Erythroblast (primary cell): Measurements from ENCODE around the gene QPRT.
"Not testable (repeated sequence)": the region's sequence is repeated elsewhere in the genome, so short reads cannot be mapped to it uniquely, and the experiment has no call there.

Source experiments
- DNase-seq, 2 experiments: peaks; one replicate each; lab custom pipeline; 2025; lab: John Stamatoyannopoulos, UW
- GATA1 ChIP-seq: IDR thresholded peaks from 2 replicates; pipeline ENCODE4 v1.6.1; 2011; ENCODE audit warnings: low read depth, mild to moderate bottlenecking, control low read depth, low read length, moderate library complexity
- POLR2A ChIP-seq: IDR thresholded peaks from 2 replicates; pipeline ENCODE4 v1.6.1; 2011; ENCODE audit warnings: mild to moderate bottlenecking, low read length

The QPRT gene

GRCh38 chr16:29674188-29674587 is 4.8 kb upstream of the QPRT start:
- no peak for TF ChIP-seq POLR2A
- DNase-seq: no peak

- TF ChIP-seq GATA1 (no peak), POLR2A (no peak)
- DNase-seq: no peak
Measured at GRCh38 chr16:29675811-29676643, 3.0 kb upstream of the QPRT start.

DNA sequence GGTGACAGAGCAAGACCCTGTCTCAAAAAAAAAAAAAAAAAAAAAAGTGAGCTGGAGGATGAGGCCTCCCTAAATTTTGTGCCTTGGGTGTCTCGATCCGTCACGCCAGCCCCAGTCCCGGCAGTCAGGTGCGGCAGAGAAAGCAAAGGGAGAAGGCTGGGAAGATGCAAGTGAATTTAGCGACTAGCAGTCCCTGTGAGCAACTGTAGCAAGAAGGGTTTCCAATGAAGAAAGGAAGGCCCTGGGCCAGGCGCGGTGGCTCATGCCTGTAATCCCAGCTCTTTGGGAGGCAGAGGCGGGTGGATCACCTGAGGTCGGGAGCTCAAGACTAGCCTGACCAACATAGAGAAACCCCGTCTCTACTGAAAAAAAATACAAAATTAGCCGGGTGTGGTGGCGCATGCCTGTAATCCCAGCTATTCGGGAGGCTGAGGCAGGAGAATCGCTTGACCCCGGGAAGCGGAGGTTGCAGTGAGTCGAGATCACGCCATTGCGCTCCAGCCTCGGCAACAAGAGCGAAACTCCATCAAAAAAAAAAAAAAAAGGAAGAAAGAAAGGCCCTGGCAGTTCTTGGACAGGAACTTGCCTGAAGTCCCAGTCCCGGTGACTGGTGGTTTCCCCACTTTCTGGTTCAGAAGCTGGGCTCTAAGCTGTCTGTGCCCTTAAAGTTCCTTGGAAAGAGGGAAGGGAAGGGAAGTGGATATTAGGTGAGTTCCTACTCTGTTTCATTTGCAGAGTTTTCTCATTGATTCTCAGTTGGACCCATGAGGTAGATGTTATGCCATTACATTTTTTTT is 1.8 kb upstream of the QPRT start:
- no peak for DNase-seq

DNA sequence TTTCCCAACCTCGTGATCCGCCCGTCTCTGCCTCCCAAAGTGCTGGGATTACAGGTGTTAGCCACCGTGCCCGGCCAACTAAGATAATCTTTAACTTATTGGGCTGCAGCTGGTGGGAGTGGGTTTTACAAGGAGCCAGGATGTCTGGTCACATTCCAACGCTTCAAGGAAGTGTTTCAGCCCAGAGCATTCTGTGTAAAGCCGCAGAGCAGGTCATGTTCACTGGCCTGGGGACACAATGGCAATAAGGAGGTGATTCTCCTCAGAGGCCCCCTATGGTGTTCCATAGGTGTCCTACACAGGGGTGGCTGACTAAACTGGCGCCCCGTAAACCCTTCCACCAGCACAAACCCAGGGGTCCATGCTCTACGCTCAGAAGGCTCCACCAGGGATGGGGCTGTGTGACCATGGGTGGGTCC is 1.2 kb downstream of the QPRT start:
- no peak for DNase-seq
- TF ChIP-seq GATA1 (no peak), POLR2A (no peak)

More for the DNA sequence above, 1.8 kb upstream of the QPRT start:
- TF ChIP-seq POLR2A (no peak), GATA1 (no peak)

DNA sequence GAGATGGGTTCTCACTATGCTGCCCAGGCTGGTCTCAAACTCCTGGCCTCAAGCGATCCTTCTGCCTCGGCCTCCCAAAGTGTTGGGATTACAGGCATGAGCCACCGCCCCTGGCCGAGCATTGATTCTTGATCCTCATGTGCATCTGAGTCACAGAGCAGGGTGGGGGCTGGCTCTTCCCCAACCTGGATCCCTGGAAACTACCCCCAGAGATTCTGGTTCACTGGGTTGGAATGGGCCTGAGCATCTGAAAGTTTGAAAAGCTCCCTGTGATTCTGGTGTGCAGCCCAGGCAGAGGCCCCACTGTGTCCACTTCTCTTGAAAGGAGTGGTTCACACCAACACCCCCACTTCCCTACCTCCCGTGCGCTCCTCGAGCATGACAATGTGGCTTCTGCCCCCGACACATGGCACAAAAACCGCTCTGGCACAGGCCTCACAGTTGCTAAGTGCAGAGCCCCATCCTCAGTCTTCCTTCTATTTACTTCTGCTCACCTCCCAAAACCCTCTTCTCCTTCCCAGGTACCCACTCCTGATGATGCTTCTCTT is 4.6 kb downstream of the QPRT start:
- TF ChIP-seq GATA1 (no peak), POLR2A (no peak)
- DNase-seq: no peak

DNA sequence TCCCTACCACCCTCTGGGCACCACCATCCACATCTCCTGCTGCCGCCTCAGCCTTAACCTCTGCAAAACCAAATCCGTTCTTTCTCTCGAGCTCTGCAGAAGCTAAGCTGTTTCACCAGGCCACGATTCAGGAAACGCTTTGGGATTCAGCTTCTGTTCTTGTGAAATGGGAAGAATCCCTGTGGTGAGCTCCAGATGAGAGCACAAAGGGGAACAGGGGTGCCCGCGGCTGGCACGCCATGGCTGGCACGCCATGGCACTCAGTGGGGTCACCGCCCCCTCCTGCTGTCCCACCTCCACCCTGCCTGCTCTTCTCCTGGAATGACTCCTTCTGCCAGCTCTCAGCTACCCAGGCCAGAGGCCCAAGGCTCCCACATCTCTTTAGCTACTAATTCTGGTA is 5.7 kb downstream of the QPRT start:
- DNase-seq: no peak
- TF ChIP-seq POLR2A: no peak
- no peak for TF ChIP-seq GATA1

DNA sequence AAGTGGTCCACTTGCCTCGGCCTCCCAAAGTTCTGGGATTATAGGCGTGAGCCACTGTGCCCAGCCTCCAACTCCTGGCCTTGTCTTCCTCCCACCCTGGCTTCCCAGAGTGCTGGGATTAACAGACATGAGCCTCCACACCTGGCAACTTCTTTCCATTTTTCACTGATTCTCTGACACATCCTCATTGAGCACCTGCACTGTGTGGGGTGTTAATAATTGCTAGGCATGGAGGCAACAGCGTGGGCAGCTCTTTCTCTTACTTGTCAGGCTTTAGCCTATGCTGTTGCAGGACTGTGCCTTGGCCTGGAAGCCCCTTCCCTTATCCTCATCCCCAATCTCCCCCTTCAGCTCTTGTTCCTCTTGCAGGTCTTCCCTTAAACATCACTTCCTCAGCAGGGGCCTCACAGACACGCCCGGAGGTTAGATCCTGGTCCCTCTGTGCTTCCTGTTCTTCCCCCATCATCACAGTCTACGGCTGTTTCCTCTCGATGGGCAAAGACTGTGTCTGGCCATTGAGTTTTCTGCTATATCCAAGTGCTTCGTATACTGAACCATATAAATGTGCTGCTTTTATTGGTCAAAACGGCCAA is 7.9 kb downstream of the QPRT start:
- no peak for DNase-seq
- TF ChIP-seq GATA1: no peak
- TF ChIP-seq POLR2A: no peak

DNA sequence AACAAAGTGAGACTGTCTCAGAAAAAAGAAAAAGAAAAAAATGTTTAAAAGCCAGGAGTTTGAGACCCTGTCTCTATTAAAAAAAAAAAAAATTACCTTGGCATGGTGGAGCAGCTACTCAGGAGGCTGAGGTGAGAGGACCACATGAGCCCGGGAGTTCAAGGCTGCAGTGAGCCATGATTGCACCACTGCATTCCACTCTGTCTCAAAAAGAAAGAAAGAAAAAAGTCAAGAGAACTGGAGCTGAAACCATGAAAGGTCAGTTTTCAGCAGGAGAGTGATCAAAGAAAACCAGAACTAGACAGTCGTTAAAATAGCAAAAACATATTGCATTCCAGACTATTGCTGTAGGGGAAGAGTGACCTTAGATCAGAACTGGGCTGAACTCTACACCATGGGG is 8.8 kb downstream of the QPRT start:
- TF ChIP-seq GATA1 (no peak), POLR2A (no peak)
- no peak for DNase-seq

DNA sequence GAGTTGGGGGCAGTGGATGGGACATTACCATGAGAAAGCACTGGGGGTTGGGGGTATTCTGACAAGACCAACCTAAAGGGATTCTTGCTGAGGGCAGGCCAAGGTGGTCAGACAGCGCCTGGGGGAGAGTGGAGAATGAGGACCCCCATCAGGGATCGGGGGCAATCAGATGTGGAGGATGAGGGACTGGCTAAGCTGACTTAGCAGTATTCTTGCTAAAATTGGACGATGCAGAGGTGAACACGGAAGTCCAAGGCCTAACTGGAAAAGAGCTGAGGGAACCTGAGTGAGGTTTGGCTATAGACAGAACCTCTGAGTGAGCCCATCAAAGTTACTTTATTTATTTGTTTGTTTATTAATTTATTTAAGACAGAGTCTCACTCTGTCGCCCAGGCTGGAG is 9.2 kb downstream of the QPRT start:
- TF ChIP-seq POLR2A: no peak
- no peak for TF ChIP-seq GATA1
- DNase-seq: no peak

DNA sequence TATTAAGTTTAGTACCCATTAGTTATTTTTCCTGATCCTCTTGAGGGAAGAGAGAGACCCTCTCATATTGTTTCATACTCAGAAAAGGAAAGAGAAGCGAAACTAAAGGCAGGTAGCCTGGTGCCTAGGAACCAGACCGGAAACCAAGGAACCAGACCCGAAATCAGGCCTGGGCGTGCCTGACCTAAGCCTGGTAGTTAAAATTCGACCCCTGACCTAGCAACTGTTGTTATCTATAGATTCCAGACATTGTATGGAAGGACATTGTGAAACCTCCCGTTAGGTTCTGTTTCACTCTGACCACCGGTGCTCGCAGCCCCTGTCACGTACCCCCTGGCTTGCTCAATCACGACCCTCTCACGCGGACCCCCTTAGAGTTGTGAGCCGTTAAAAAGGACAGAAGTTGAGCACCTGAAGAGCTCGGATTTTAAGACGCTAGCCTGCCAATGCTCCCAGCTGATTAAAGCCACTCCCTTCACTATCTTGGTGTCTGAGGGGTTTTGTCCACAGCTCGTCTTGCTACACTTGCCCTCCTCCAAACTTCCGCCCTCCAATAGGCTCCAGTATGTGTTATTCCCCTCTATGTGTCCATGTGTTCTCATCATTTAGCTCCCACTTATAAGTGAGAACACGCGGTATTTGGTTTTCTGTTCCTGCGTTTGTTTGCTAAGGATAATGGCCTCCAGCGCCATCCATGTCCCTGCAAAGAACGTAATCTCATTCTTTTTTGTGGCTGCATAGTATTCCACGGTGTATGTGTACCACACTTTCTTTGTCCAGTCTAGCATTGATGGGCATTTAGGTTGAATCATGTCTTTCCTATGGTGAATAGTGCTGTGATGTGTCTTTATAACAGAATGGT is 10.7 kb downstream of the QPRT start:
- peak in 1 of 2 experiments; percentile 83 for DNase-seq

DNA sequence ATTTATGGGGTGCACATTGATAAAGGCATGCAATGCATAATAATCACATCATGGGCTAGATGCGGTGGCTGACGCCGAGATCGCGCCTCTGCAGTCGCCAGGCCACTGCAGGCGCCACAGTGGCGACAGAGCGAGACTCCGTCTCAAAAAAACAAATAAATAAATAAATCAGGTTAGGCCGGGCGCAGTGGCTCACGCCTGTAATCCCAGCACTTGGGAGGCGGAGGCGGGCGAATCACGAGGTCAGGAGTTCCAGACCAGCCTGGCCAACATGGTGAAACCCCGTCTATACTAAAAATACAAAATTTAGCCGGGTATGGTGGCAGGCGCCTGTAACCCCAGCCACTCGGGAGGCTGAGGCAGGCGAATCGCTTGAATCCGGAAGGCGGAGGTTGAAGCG is 13.6 kb downstream of the QPRT start:
- DNase-seq: not testable (repeated sequence)

- TF ChIP-seq GATA1 (no peak), POLR2A (no peak)
- no peak for DNase-seq
Measured at GRCh38 chr16:29694384-29695195, 15.6 kb downstream of the QPRT start.

- DNase-seq: not testable (repeated sequence)
Measured at GRCh38 chr16:29695675-29696074, 16.7 kb downstream of the QPRT start.
